HG02938 (cell line): ENCODE measurements around the gene ISCA1.
"Not testable (repeated sequence)": the region's sequence is repeated elsewhere in the genome, so short reads cannot be mapped to it uniquely, and the experiment has no call there.

Source experiments
- ATAC-seq: cut with Tn5 transposase; IDR thresholded peaks from one replicate; pipeline ENCODE4 v1.9.1; 2021; ENCODE audit warnings: mild to moderate bottlenecking, moderate library complexity; ENCODE audit not compliant: unreplicated experiment

ISCA1 gene

GRCh38 chr9:86282077-86282978 lies at the start of gene ISCA1:
Gene ISCA1 (minus strand): TSS chr9:86282538. CDS start chr9:86282458, 80 bp downstream.
- ATAC-seq: peak; percentile 82

GRCh38 chr9:86330186-86330585 lies 47.8 kb upstream of the ISCA1 start:
- no peak for ATAC-seq

GRCh38 chr9:86329649-86330048 lies 47.3 kb upstream of the ISCA1 start:
- no peak for ATAC-seq

GRCh38 chr9:86328156-86328555 lies 45.8 kb upstream of the ISCA1 start:
- no peak for ATAC-seq

GRCh38 chr9:86326536-86326935 lies 44.2 kb upstream of the ISCA1 start:
- ATAC-seq: no peak

- ATAC-seq: no peak
These were observed 42.6 kb upstream of the ISCA1 start for GRCh38 chr9:86324901-86325300.

GRCh38 chr9:86324308-86324707 lies 42.0 kb upstream of the ISCA1 start:
- no peak for ATAC-seq

- no peak for ATAC-seq
These were observed 40.8 kb upstream of the ISCA1 start for GRCh38 chr9:86322973-86323644.

GRCh38 chr9:86321373-86321772 lies 39.0 kb upstream of the ISCA1 start:
- ATAC-seq: no peak

GRCh38 chr9:86318187-86318586 lies 35.8 kb upstream of the ISCA1 start:
- ATAC-seq: no peak

- ATAC-seq: no peak
These were observed 32.7 kb upstream of the ISCA1 start for GRCh38 chr9:86315078-86315477.

- ATAC-seq: not testable (repeated sequence)
These were observed 30.6 kb upstream of the ISCA1 start for GRCh38 chr9:86312959-86313358.

- ATAC-seq: no peak
These were observed 26.3 kb upstream of the ISCA1 start for GRCh38 chr9:86308687-86309086.

GRCh38 chr9:86304236-86304730 lies 21.9 kb upstream of the ISCA1 start:
- ATAC-seq: no peak

GRCh38 chr9:86303316-86303975 lies 21.1 kb upstream of the ISCA1 start:
- ATAC-seq: no peak

- ATAC-seq: no peak
These were observed 19.3 kb upstream of the ISCA1 start for GRCh38 chr9:86301686-86302085.

- no peak for ATAC-seq
These were observed 18.4 kb upstream of the ISCA1 start for GRCh38 chr9:86300701-86301100.

- no peak for ATAC-seq
These were observed 16.5 kb upstream of the ISCA1 start for GRCh38 chr9:86298873-86299272.

GRCh38 chr9:86290341-86290740 lies 8.0 kb upstream of the ISCA1 start:
- not testable (repeated sequence) for ATAC-seq

- ATAC-seq: no peak
These were observed 6.3 kb upstream of the ISCA1 start for GRCh38 chr9:86288499-86289198.

GRCh38 chr9:86287013-86287412 lies 4.7 kb upstream of the ISCA1 start:
- no peak for ATAC-seq
